ENCODE measurements around the gene TNFSF15. TPM values are rescaled to one million over a fixed set of nuclear protein-coding genes. Genes with fewer than 3 reads are reported as not detected.

TNFSF15 gene
- polyA plus RNA-seq, 1 experiment = 2.8 TPM

- POLR2A ChIA-PET = no interaction called here
- Histone ChIP-seq H3K4me3 (ENCODE audit: low read depth, low read length) (no peak overlapping the region), H3K9me3 (ENCODE audit: control insufficient read depth, insufficient read depth, low read length) (no peaks in the 10 kb centered on the region), H3K27ac (ENCODE audit: low read depth, low read length) (no peak overlapping the region), H3K27me3 (ENCODE audit: control insufficient read depth, insufficient read depth, low read length) (peaks cover 8% of the 10 kb centered on the region)
- no peak for TF ChIP-seq CTCF (IDR thresholded peaks at IDR 0.05; ENCODE audit: low read depth, low read length)
- no peak for DNase-seq (ENCODE audit: low read depth, low spot score)
- CTCF ChIA-PET = no interaction called here
Measured at GRCh38 chr9:114830546-114830945, 24.7 kb upstream of the TNFSF15 start.

GRCh38 chr9:114829574-114830440 is 24.0 kb upstream of the TNFSF15 start:
- Histone ChIP-seq H3K27ac (ENCODE audit: low read depth, low read length) (no peak overlapping the region), H3K27me3 (ENCODE audit: control insufficient read depth, insufficient read depth, low read length) (peaks cover 7% of the 10 kb centered on the region), H3K9me3 (ENCODE audit: control insufficient read depth, insufficient read depth, low read length) (no peaks in the 10 kb centered on the region), H3K4me3 (ENCODE audit: low read depth, low read length) (no peak overlapping the region)
- DNase-seq (ENCODE audit: low read depth, low spot score) = no peak
- CTCF ChIA-PET = no interaction called here
- POLR2A ChIA-PET = no interaction called here
- TF ChIP-seq CTCF (IDR thresholded peaks at IDR 0.05; ENCODE audit: low read depth, low read length) = no peak

GRCh38 chr9:114828303-114828650 is 22.4 kb upstream of the TNFSF15 start:
- no peak for DNase-seq (ENCODE audit: low read depth, low spot score)
- TF ChIP-seq CTCF (IDR thresholded peaks at IDR 0.05; ENCODE audit: low read depth, low read length) = no peak
- Histone ChIP-seq H3K9me3 (ENCODE audit: control insufficient read depth, insufficient read depth, low read length) (no peaks in the 10 kb centered on the region), H3K4me3 (ENCODE audit: low read depth, low read length) (no peak overlapping the region), H3K27ac (ENCODE audit: low read depth, low read length) (no peak overlapping the region), H3K27me3 (ENCODE audit: control insufficient read depth, insufficient read depth, low read length) (peaks cover 7% of the 10 kb centered on the region)
- ChIA-PET CTCF (interaction anchor here (0.6 kb wide), 1 partner anchor 15 kb away, joined by 3 read pairs; no protein-coding TSS in a partner anchor), POLR2A (interaction anchor here (0.6 kb wide), 1 partner anchor 54 kb away, joined by 5 read pairs; no protein-coding TSS in a partner anchor)

GRCh38 chr9:114827641-114828302 is 21.9 kb upstream of the TNFSF15 start:
- DNase-seq (ENCODE audit: low read depth, low spot score) = no peak
- Histone ChIP-seq H3K27me3 (ENCODE audit: control insufficient read depth, insufficient read depth, low read length) (peaks cover 7% of the 10 kb centered on the region), H3K9me3 (ENCODE audit: control insufficient read depth, insufficient read depth, low read length) (no peaks in the 10 kb centered on the region), H3K4me3 (ENCODE audit: low read depth, low read length) (no peak overlapping the region), H3K27ac (ENCODE audit: low read depth, low read length) (no peak overlapping the region)
- ChIA-PET POLR2A (no interaction called here), CTCF (interaction anchor here (0.6 kb wide), 1 partner anchor 16 kb away, joined by 3 read pairs; no protein-coding TSS in a partner anchor)
- no peak for TF ChIP-seq CTCF (IDR thresholded peaks at IDR 0.05; ENCODE audit: low read depth, low read length)

- Histone ChIP-seq H3K4me3 (ENCODE audit: low read depth, low read length) (no peak overlapping the region), H3K9me3 (ENCODE audit: control insufficient read depth, insufficient read depth, low read length) (no peaks in the 10 kb centered on the region), H3K27ac (ENCODE audit: low read depth, low read length) (no peak overlapping the region), H3K27me3 (ENCODE audit: control insufficient read depth, insufficient read depth, low read length) (peaks cover 7% of the 10 kb centered on the region)
- ChIA-PET CTCF (no interaction called here), POLR2A (no interaction called here)
- no peak for TF ChIP-seq CTCF (IDR thresholded peaks at IDR 0.05; ENCODE audit: low read depth, low read length)
- DNase-seq (ENCODE audit: low read depth, low spot score) = no peak
Measured at GRCh38 chr9:114826431-114826830, 20.6 kb upstream of the TNFSF15 start.
